K562 (cell line): ENCODE results near the gene GET4. TPM values are rescaled to one million over a fixed set of nuclear protein-coding genes. Genes with fewer than 3 reads are reported as not detected.

Experiments
- CBX5 ChIP-seq: IDR thresholded peaks from 2 replicates; pipeline ENCODE4 v1.6.1; 2014; ENCODE audit warnings: low read depth, borderline replicate concordance
- HLTF ChIP-seq: fragments of 450-650 bp; IDR thresholded peaks from 2 replicates; pipeline ENCODE4 v1.6.1; 2016
- NBN ChIP-seq: fragments of 450-650 bp; IDR thresholded peaks from 2 replicates; pipeline ENCODE4 v1.6.1; 2016; ENCODE audit warnings: low read depth, mild to moderate bottlenecking
- NR3C1 ChIP-seq: sonication (generic); formaldehyde crosslinking; IDR thresholded peaks from 2 replicates; pipeline ENCODE4 v1.8.1; 2022; ENCODE audit warnings: missing genetic modification reagents
- POLR2H ChIP-seq: IDR thresholded peaks from 2 replicates; pipeline ENCODE4 v1.6.1; 2016; ENCODE audit warnings: missing genetic modification characterization, low read depth, mild to moderate bottlenecking, control low read depth, missing compliant biosample characterization, moderate library complexity
- ZNF282 ChIP-seq: sonication (generic); formaldehyde crosslinking; IDR thresholded peaks from 2 replicates; pipeline ENCODE4 v1.8.1; 2023; ENCODE audit warnings: missing genetic modification reagents
- polyA plus RNA-seq, 8 experiments: library from polyadenylated mRNA; depleted of rRNA in 4 of 8; stranded (reverse) in 5 of 8; unstranded in 3 of 8; fragments of >200 nt; fragmentation: Nextera tagmentation in 2 of 8; fragmentation: Illumina TruSeq in 1 of 8; extraction: Ambion mirVana in 2 of 8; extraction: Trizol in 1 of 8; gene quantifications; 2 replicates each; pipeline versions ENCODE4 v1.2.1 to v1.2.3, GENCODE V29; 2011 to 2014; ENCODE audit warnings: inconsistent platforms in 1 of 8, missing spikeins in 1 of 8
- total RNA-seq, 7 experiments: library from RNA; depleted of rRNA in 6 of 7; stranded (reverse); fragments of >200 nt in 6 of 7; fragmentation: Illumina TruSeq in 2 of 7; extraction: Trizol in 2 of 7; gene quantifications; 2 replicates each; pipeline versions ENCODE4 v1.2.1 to v1.2.3, GENCODE V29; 2011 to 2021; ENCODE audit warnings: low replicate concordance in 1 of 7
- TF ChIP-seq, protein P1 (sequence below): fragments of 200-600 bp; sonication (generic); IDR thresholded peaks from one replicate; pipeline ENCODE4 v1.6.1; 2012; ENCODE audit warnings: mild to moderate bottlenecking, low read depth, low read length, inconsistent platforms
- TF ChIP-seq, protein P2 (sequence below): fragments of 450-650 bp; IDR thresholded peaks from 2 replicates; pipeline ENCODE4 v1.6.1; 2016; ENCODE audit warnings: mild to moderate bottlenecking
- TF ChIP-seq, protein P3 (sequence below): fragments of 250-450 bp; sonication (Bioruptor Pico); IDR thresholded peaks from 2 replicates; pipeline ENCODE4 v1.5.0; 2021

The GET4 gene
- total and polyA plus RNA-seq, 9 of the 15 experiments (the other 6 are each of a cell fraction or from before 2014, with no cell fraction given) = 0.99 to 122 (median 40.4) TPM

DNA sequence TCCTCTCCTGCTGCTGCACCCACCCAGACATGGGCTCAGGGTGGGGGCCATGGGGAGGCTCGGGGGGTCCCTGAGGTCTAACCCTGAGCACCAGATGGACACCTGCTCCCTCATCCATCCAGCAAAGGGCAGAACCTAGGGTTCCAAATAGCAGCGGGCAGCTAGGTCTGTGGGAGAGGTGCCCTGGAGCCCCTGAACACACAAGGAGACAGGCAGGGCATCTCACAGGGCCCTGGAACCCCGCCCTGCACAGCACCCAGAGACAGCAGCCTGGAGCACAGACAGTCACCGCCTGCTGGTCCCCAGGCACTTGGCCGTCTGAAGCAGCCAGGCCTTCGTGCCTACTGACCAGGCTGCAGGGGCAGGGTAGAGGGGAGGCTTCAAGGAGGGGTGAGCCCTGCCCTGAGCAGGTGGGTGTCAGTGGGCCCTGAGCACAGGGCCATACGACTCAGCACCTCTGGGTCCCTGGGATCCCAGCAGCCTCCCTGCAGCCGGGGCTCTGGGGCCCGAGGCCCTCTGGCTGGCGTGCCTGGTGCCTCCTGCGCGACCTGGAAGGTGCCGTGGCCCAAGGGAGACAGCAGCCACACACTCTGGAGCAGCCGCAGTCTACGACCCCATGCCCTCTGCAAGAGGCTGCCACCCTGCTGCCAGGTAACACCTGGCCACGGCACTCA lies 38.3 kb downstream of the GET4 start (continued):
- TF ChIP-seq, protein P1, sequence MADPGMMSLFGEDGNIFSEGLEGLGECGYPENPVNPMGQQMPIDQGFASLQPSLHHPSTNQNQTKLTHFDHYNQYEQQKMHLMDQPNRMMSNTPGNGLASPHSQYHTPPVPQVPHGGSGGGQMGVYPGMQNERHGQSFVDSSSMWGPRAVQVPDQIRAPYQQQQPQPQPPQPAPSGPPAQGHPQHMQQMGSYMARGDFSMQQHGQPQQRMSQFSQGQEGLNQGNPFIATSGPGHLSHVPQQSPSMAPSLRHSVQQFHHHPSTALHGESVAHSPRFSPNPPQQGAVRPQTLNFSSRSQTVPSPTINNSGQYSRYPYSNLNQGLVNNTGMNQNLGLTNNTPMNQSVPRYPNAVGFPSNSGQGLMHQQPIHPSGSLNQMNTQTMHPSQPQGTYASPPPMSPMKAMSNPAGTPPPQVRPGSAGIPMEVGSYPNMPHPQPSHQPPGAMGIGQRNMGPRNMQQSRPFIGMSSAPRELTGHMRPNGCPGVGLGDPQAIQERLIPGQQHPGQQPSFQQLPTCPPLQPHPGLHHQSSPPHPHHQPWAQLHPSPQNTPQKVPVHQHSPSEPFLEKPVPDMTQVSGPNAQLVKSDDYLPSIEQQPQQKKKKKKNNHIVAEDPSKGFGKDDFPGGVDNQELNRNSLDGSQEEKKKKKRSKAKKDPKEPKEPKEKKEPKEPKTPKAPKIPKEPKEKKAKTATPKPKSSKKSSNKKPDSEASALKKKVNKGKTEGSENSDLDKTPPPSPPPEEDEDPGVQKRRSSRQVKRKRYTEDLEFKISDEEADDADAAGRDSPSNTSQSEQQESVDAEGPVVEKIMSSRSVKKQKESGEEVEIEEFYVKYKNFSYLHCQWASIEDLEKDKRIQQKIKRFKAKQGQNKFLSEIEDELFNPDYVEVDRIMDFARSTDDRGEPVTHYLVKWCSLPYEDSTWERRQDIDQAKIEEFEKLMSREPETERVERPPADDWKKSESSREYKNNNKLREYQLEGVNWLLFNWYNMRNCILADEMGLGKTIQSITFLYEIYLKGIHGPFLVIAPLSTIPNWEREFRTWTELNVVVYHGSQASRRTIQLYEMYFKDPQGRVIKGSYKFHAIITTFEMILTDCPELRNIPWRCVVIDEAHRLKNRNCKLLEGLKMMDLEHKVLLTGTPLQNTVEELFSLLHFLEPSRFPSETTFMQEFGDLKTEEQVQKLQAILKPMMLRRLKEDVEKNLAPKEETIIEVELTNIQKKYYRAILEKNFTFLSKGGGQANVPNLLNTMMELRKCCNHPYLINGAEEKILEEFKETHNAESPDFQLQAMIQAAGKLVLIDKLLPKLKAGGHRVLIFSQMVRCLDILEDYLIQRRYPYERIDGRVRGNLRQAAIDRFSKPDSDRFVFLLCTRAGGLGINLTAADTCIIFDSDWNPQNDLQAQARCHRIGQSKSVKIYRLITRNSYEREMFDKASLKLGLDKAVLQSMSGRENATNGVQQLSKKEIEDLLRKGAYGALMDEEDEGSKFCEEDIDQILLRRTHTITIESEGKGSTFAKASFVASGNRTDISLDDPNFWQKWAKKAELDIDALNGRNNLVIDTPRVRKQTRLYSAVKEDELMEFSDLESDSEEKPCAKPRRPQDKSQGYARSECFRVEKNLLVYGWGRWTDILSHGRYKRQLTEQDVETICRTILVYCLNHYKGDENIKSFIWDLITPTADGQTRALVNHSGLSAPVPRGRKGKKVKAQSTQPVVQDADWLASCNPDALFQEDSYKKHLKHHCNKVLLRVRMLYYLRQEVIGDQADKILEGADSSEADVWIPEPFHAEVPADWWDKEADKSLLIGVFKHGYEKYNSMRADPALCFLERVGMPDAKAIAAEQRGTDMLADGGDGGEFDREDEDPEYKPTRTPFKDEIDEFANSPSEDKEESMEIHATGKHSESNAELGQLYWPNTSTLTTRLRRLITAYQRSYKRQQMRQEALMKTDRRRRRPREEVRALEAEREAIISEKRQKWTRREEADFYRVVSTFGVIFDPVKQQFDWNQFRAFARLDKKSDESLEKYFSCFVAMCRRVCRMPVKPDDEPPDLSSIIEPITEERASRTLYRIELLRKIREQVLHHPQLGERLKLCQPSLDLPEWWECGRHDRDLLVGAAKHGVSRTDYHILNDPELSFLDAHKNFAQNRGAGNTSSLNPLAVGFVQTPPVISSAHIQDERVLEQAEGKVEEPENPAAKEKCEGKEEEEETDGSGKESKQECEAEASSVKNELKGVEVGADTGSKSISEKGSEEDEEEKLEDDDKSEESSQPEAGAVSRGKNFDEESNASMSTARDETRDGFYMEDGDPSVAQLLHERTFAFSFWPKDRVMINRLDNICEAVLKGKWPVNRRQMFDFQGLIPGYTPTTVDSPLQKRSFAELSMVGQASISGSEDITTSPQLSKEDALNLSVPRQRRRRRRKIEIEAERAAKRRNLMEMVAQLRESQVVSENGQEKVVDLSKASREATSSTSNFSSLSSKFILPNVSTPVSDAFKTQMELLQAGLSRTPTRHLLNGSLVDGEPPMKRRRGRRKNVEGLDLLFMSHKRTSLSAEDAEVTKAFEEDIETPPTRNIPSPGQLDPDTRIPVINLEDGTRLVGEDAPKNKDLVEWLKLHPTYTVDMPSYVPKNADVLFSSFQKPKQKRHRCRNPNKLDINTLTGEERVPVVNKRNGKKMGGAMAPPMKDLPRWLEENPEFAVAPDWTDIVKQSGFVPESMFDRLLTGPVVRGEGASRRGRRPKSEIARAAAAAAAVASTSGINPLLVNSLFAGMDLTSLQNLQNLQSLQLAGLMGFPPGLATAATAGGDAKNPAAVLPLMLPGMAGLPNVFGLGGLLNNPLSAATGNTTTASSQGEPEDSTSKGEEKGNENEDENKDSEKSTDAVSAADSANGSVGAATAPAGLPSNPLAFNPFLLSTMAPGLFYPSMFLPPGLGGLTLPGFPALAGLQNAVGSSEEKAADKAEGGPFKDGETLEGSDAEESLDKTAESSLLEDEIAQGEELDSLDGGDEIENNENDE = no peak
- TF ChIP-seq HLTF (no peak), NR3C1 (CRISPR knock-in tag) (no peak), NBN (no peak), CBX5 (no peak), POLR2H (tag) (no peak), ZNF282 (no peak)
- TF ChIP-seq, protein P2, sequence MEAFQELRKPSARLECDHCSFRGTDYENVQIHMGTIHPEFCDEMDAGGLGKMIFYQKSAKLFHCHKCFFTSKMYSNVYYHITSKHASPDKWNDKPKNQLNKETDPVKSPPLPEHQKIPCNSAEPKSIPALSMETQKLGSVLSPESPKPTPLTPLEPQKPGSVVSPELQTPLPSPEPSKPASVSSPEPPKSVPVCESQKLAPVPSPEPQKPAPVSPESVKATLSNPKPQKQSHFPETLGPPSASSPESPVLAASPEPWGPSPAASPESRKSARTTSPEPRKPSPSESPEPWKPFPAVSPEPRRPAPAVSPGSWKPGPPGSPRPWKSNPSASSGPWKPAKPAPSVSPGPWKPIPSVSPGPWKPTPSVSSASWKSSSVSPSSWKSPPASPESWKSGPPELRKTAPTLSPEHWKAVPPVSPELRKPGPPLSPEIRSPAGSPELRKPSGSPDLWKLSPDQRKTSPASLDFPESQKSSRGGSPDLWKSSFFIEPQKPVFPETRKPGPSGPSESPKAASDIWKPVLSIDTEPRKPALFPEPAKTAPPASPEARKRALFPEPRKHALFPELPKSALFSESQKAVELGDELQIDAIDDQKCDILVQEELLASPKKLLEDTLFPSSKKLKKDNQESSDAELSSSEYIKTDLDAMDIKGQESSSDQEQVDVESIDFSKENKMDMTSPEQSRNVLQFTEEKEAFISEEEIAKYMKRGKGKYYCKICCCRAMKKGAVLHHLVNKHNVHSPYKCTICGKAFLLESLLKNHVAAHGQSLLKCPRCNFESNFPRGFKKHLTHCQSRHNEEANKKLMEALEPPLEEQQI = no peak
- TF ChIP-seq, protein P3, sequence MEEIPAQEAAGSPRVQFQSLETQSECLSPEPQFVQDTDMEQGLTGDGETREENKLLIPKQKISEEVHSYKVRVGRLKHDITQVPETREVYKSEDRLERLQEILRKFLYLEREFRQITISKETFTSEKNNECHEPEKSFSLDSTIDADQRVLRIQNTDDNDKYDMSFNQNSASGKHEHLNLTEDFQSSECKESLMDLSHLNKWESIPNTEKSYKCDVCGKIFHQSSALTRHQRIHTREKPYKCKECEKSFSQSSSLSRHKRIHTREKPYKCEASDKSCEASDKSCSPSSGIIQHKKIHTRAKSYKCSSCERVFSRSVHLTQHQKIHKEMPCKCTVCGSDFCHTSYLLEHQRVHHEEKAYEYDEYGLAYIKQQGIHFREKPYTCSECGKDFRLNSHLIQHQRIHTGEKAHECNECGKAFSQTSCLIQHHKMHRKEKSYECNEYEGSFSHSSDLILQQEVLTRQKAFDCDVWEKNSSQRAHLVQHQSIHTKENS (CRISPR knock-in tag) = no peak
